HEK293 (cell line): ENCODE results near the gene MT1F.

Experiments
- HOXA7 ChIP-seq: sonication (generic); formaldehyde crosslinking; IDR thresholded peaks from 2 replicates; pipeline ENCODE4 v1.8.1; 2022; ENCODE audit warnings: missing genetic modification reagents, borderline replicate concordance
- KLF9 ChIP-seq: fragments of 450-650 bp; formaldehyde crosslinking; IDR thresholded peaks from 2 replicates; pipeline ENCODE4 v1.5.1; 2016; ENCODE audit warnings: missing biosample characterization, missing genetic modification characterization, low read depth
- ZNF132 ChIP-seq: fragments of 450-650 bp; formaldehyde crosslinking; IDR thresholded peaks from 2 replicates; pipeline ENCODE4 v1.5.1; 2017; ENCODE audit warnings: missing biosample characterization, missing genetic modification characterization, borderline replicate concordance
- ZNF18 ChIP-seq: fragments of 450-650 bp; formaldehyde crosslinking; IDR thresholded peaks from 2 replicates; pipeline ENCODE4 v1.5.1; 2016; ENCODE audit warnings: missing biosample characterization, missing genetic modification characterization
- ZNF423 ChIP-seq: fragments of 450-650 bp; formaldehyde crosslinking; IDR thresholded peaks from 2 replicates; pipeline ENCODE4 v1.5.1; 2016; ENCODE audit warnings: missing biosample characterization, missing genetic modification characterization
- ZNF580 ChIP-seq: fragments of 450-650 bp; formaldehyde crosslinking; IDR thresholded peaks from 2 replicates; pipeline ENCODE4 v1.5.1; 2016; ENCODE audit warnings: missing biosample characterization, missing genetic modification characterization
- ZNF664 ChIP-seq: fragments of 450-650 bp; formaldehyde crosslinking; IDR thresholded peaks from 2 replicates; pipeline ENCODE4 v1.5.1; 2016; ENCODE audit warnings: missing biosample characterization, missing genetic modification characterization
- TF ChIP-seq, protein P1 (sequence below): fragments of 450-650 bp; formaldehyde crosslinking; IDR thresholded peaks from 2 replicates; pipeline ENCODE4 v1.5.1; 2016; ENCODE audit warnings: missing biosample characterization, missing genetic modification characterization
- TF ChIP-seq, protein P2 (sequence below): fragments of 450-650 bp; formaldehyde crosslinking; IDR thresholded peaks from 2 replicates; pipeline ENCODE4 v1.5.1; 2016; ENCODE audit warnings: missing biosample characterization, missing genetic modification characterization

DNA sequence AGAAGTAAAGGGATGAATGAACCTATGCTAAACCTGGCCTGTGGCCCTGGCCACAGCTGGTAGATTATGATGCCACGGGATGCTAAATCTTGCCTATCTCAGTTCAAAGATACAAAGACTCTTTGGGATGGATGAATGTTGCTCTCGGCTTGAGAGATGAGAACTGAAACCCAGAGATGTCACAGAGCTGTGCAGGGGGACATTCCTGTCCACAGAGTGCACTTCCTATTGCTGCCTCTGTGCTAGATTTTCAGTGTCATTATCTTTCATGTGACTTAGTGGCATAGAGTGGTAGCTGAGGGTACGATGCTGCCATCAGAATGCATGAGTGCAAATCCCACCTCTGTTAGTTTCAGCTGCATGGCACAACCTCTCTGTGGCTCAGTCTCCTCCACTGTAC is 27.6 kb upstream of the MT1F start:
- TF ChIP-seq HOXA7 (CRISPR knock-in tag) (no peak), ZNF580 (tag by site-specific recombination) (no peak), ZNF18 (no peak), ZNF132 (tag by site-specific recombination) (no peak), ZNF664 (tag by site-specific recombination) (no peak), ZNF423 (no peak), KLF9 (tag by site-specific recombination) (no peak)
- TF ChIP-seq, protein P1, sequence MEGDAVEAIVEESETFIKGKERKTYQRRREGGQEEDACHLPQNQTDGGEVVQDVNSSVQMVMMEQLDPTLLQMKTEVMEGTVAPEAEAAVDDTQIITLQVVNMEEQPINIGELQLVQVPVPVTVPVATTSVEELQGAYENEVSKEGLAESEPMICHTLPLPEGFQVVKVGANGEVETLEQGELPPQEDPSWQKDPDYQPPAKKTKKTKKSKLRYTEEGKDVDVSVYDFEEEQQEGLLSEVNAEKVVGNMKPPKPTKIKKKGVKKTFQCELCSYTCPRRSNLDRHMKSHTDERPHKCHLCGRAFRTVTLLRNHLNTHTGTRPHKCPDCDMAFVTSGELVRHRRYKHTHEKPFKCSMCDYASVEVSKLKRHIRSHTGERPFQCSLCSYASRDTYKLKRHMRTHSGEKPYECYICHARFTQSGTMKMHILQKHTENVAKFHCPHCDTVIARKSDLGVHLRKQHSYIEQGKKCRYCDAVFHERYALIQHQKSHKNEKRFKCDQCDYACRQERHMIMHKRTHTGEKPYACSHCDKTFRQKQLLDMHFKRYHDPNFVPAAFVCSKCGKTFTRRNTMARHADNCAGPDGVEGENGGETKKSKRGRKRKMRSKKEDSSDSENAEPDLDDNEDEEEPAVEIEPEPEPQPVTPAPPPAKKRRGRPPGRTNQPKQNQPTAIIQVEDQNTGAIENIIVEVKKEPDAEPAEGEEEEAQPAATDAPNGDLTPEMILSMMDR (tag by site-specific recombination): no peak
- TF ChIP-seq, protein P2, sequence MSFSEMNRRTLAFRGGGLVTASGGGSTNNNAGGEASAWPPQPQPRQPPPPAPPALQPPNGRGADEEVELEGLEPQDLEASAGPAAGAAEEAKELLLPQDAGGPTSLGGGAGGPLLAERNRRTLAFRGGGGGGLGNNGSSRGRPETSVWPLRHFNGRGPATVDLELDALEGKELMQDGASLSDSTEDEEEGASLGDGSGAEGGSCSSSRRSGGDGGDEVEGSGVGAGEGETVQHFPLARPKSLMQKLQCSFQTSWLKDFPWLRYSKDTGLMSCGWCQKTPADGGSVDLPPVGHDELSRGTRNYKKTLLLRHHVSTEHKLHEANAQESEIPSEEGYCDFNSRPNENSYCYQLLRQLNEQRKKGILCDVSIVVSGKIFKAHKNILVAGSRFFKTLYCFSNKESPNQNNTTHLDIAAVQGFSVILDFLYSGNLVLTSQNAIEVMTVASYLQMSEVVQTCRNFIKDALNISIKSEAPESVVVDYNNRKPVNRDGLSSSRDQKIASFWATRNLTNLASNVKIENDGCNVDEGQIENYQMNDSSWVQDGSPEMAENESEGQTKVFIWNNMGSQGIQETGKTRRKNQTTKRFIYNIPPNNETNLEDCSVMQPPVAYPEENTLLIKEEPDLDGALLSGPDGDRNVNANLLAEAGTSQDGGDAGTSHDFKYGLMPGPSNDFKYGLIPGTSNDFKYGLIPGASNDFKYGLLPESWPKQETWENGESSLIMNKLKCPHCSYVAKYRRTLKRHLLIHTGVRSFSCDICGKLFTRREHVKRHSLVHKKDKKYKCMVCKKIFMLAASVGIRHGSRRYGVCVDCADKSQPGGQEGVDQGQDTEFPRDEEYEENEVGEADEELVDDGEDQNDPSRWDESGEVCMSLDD (tag by site-specific recombination): no peak
